GM18517 (cell line): ENCODE data around the gene TTLL11.

Experiments used
- ATAC-seq: cut with Tn5 transposase; IDR thresholded peaks from one replicate; pipeline ENCODE4 v1.9.1; 2021; ENCODE audit warnings: mild to moderate bottlenecking, moderate library complexity; ENCODE audit not compliant: unreplicated experiment

The TTLL11 gene

DNA sequence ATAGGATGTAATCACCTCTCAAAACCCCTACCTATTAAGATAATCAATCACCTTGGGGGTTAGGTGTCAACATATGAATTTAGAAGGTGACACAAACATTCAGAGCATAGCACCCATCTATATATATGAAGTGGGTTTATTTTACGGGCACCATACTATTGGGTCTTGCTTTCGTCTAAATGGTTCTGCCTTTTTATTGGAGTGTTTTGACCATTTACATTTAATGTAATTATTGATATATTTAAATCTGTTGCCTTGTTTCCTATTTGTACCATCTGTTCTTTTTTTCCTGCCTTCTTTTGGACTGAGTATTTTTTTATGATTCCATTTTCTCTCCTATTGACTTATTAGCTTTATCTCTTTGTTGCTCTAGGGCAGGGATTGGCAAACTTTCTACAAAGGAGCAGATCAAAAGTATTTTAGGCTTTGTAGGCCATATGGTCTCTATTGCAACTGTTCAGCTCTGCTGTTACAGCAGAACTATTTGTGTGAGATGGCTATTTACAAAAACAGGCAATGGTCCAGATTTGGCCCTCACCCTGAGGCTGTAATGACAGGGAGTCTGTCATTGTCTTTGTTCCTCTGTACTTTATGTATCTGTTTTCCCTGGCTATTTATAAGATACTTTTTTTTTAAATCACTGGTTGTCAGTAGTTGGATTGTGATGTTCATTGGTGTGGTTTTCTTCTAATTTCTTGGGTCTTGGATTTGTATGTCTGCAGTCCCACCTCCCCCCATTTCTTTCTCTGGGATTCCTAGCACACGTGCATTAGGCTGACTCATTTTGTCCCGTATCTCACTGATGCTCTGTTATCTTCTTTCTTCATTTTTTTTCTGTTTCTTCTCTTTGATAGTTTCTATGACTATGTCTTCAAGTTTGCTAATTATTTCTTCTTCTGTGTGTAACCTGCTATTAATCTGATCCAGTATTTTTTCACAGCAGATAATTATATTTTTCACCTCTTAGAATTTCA lies 314.6 kb downstream of the TTLL11 start:
- no peak for ATAC-seq

DNA sequence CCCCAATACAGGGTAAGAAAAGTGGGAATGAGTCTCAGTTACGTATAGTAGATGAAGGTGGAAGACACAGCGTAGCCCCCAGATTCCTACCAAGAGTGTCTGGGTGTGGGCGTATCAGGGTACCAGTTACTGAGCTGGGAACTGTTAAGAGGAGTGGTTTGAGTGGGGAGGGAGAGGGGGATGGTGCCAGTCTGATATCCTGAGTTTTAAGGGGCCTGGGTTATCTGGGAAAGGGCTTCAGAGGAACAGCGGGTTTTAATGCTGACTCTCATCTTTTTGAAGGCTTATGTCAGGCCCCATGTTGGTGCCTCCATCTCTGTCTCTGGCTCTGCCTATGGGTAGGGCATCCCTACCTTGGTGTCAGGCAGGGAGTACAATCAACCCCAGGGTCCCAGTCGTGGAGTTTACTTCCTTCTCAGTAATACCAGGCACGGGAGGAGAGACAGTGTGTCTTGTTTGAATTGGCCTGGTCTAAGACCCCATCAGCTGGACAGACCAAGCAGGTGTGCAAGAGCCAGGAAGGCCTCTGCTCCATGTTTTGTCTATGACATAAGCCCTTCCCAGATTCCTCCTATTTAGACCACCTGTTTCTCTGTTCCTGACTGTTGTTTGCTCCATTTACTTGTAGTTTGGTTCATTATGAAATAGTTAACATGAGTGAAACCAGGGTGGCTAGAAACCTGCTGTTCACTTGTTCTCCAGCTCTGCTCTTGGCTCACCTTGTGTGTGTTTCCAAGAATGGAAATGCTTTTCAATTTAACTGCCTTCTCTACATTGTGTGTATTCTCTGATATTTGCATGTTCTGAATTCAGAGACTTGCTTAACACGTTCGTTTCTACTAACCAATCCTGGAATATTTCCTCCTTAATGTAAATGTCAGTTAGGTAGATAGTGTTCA lies 316.1 kb downstream of the TTLL11 start:
- ATAC-seq: no peak

DNA sequence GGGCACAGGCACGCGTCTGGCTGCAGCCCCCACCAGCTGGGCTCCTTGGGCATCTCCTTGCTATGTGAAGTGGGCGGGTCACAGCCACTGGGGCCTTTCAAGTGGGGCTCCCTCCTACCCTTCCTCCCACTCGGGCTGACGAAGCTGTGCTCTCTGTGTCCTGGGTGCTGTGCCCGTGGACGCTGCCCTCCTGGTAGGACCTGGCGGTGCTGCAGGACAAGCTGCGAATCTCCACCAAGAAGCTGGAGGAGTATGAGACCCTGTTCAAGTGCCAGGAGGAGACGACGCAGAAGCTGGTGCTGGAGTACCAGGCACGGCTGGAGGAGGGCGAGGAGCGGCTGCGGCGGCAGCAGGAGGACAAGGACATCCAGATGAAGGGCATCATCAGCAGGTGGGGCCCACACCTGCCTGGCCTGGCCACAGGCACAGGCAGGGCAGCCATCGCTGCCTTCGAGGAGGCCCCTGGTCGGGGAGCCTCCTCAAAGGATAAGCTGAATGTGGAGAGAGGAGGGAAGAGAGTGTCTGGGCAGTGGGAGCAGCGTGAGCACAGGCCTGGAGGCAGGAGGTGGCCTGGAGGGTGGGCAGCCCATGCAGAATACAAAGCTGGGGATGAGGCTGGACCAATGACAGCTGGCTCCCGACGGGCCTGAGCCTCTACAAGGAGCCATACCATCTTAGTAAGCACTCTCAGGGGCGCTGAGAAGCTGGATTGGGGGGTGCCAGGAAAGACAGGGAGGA lies 316.9 kb downstream of the TTLL11 start:
- no peak for ATAC-seq

DNA sequence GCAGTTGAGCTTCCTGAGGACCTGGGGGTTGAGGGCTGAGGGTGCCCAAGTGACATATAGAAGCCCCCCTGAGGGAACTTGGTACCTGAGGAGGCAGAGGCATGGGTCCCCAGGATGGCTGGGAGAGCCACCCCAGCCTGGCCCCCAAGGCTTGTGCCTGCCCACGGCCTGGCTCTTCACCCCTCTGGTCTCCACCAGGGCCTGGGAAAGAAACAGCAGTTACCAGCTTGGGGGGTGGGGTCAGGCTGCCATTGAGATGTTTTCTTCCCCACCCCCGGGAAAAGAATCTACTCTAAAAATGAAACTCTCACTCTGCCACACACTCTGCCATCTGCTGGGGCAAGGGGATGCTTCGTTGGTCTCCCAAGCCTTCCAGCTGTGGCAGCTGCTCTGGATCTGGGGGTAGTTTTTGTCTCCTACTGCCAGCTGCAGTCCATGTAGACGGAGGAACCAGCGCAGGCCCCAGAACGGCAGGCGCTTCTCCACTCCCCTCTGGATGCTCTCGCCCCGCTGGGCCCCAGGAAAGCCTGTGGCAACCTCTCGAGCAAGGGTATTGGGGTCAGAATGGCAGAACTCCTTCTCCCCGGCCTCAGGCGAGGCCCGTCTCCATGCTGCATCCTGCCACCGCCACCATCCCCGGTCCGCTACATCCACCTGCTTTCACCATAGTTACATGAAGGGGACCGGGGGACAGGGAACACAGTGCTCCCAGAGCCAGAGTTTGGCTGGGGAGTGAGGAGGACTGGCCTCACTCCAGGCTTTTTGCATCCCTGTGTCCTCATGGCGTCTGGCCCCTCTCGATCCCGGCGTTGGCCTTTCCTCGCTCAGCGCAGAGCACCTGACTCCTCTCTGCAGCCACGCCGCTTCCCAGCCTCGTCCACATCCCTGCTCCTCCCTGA lies 318.1 kb downstream of the TTLL11 start:
- no peak for ATAC-seq

DNA sequence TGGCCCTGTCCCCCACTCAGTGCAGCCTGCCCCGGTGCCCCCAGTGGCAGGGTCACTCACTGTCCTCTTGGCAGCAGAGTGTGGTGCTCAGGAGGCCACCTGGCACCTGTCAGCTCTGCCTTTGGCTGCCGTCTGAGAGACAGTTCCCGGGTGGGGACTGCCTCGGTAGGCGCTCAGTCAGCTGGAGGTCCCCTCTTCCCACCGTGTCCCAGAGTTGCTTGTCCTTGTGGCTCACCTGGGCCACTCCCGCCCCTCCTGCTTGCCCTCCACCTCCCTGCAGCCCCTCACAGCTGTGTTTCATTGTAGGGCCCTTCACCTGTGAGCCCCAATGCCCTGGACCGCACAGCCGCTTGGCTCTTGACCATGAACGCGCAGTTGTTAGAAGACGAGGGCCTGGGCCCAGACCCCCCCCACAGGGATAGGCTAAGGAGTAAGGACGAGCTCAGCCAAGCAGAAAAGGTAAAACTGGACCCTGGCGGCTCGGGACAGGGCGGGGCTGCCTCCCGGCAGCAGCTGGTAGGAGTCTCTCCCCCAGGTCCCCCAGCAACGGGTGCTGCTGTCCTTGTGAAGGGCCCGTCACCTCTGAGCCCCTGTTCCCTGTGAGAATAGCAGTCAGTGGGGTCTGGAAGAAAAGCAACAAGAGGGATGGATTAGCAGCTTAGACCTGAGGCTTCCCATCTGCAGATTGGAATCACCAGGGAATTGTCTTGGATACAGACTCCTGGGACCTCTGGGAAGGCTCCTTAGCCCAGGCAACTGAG lies 319.0 kb downstream of the TTLL11 start:
- no peak for ATAC-seq

DNA sequence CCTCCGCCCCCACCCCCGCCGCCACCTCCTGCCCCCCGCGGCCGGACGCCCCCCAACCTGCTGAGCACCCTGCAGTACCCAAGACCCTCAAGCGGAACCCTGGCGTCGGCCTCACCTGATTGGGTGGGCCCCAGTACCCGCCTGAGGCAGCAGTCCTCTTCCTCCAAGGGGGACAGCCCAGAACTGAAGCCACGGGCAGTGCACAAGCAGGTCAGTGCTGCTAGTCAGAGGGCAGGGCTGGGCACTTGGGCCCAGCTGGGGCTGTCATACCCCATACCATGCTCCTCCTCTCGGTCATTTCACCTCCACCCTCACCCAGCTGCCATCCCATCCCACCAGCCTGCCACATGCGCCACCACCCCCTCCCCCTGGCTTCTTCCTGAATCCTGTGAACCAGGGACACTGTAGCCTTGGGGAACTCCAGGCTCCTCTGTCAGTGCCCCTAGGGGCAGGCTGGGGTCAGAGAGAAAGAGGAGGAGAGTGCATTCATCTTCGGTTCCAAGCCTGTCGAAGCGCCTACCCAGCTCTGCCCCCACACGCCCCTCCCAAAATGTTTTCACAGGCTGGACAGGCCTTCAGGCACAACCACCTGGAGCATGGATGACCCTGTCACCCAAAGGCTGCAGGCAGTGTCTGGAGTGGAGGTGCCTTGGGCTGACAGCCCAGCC lies 319.7 kb downstream of the TTLL11 start:
- no peak for ATAC-seq

DNA sequence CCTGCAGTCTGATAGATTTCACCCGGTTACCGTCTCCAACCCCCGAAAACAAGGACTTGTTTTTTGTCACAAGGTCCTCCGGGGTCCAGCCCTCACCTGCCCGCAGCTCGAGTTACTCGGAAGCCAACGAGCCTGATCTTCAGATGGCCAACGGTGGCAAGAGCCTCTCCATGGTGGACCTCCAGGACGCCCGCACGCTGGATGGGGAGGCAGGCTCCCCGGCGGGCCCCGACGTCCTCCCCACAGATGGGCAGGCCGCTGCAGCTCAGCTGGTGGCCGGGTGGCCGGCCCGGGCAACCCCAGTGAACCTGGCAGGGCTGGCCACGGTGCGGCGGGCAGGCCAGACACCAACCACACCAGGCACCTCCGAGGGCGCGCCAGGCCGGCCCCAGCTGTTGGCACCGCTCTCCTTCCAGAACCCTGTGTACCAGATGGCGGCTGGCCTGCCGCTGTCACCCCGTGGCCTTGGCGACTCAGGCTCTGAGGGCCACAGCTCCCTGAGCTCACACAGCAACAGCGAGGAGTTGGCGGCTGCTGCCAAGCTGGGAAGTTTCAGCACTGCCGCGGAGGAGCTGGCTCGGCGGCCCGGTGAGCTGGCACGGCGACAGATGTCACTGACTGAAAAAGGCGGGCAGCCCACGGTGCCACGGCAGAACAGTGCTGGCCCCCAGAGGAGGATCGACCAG lies 320.4 kb downstream of the TTLL11 start:
- ATAC-seq: no peak
